ENCODE data around the gene EIF3F.

The EIF3F gene

GRCh38 chr11:8041576-8041975 is 54.4 kb downstream of the EIF3F start:
- no peaks in the 10 kb centered on the region for H3K4me1 ChIP-seq (ENCODE audit: insufficient read depth, low read length)

GRCh38 chr11:8043756-8044155 is 56.6 kb downstream of the EIF3F start:
- Histone ChIP-seq H3K9ac (ENCODE audit: low read length) (no peak overlapping the region), H3K36me3 (ENCODE audit: insufficient read depth, low read length) (no peaks in the 10 kb centered on the region), H3K4me1 (ENCODE audit: insufficient read depth, low read length) (no peaks in the 10 kb centered on the region), H3K27me3 (ENCODE audit: control insufficient read depth in 1 of 2, insufficient read depth in 2 of 2, low read length in 2 of 2) (no peaks in the 10 kb centered on the region), H3K9me3 (ENCODE audit: low read length) (no peaks in the 10 kb centered on the region), H3K4me3 (ENCODE audit: low read depth in 1 of 2, low read length in 2 of 2) (no peak overlapping the region), H3K27ac (ENCODE audit: low read depth, low read length) (no peak overlapping the region)

More at GRCh38 chr11:8041576-8041975, 54.4 kb downstream of the EIF3F start:
- Histone ChIP-seq H3K4me3 (ENCODE audit: low read depth in 1 of 2, low read length in 2 of 2) (no peak overlapping the region), H3K9ac (ENCODE audit: low read length) (no peak overlapping the region), H3K27me3 (ENCODE audit: control insufficient read depth in 1 of 2, insufficient read depth in 2 of 2, low read length in 2 of 2) (no peaks in the 10 kb centered on the region), H3K9me3 (ENCODE audit: low read length) (no peaks in the 10 kb centered on the region), H3K36me3 (ENCODE audit: insufficient read depth, low read length) (no peaks in the 10 kb centered on the region), H3K27ac (ENCODE audit: low read depth, low read length) (no peak overlapping the region)

DNA sequence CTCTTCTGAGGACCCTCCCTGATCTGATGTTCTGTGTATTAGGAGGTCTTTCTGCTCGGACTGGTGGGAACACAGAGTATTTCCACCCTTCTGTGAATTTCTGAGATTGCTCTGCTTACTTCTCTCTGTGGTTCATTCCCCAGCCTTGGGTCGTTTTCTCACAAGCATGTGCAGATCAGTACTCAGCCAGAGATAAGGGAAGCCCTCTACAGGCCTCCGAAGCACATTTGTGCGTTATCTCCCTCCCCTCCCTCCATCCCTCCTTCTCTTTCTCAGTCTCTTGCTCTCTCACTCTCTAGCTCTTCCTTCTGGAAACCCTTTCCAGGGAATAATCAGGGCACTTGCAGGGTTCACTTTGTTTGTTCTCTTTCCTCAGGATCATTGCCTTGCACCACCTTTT is 58.7 kb downstream of the EIF3F start:
- Histone ChIP-seq H3K9ac (ENCODE audit: low read length) (no peak overlapping the region), H3K27ac (ENCODE audit: low read depth, low read length) (no peak overlapping the region), H3K4me1 (ENCODE audit: insufficient read depth, low read length) (no peaks in the 10 kb centered on the region), H3K36me3 (ENCODE audit: insufficient read depth, low read length) (no peaks in the 10 kb centered on the region), H3K27me3 (ENCODE audit: control insufficient read depth in 1 of 2, insufficient read depth in 2 of 2, low read length in 2 of 2) (no peaks in the 10 kb centered on the region), H3K4me3 (ENCODE audit: low read depth in 1 of 2, low read length in 2 of 2) (no peak overlapping the region), H3K9me3 (ENCODE audit: low read length) (no peaks in the 10 kb centered on the region)

- no peak overlapping the region for H3K27ac ChIP-seq (ENCODE audit: low read depth, low read length)
- H3K27me3 ChIP-seq (ENCODE audit: control insufficient read depth in 1 of 2, insufficient read depth in 2 of 2, low read length in 2 of 2) = no peaks in the 10 kb centered on the region
- H3K9me3 ChIP-seq (ENCODE audit: low read length) = no peaks in the 10 kb centered on the region
- H3K4me3 ChIP-seq (ENCODE audit: low read depth in 1 of 2, low read length in 2 of 2) = no peak overlapping the region
- H3K36me3 ChIP-seq (ENCODE audit: insufficient read depth, low read length) = no peaks in the 10 kb centered on the region
- H3K4me1 ChIP-seq (ENCODE audit: insufficient read depth, low read length) = no peaks in the 10 kb centered on the region
- H3K9ac ChIP-seq (ENCODE audit: low read length) = no peak overlapping the region
Observed at GRCh38 chr11:8047382-8047781, 60.2 kb downstream of the EIF3F start.

GRCh38 chr11:8049084-8049483 is 61.9 kb downstream of the EIF3F start:
- Histone ChIP-seq H3K9me3 (ENCODE audit: low read length) (no peaks in the 10 kb centered on the region), H3K27me3 (ENCODE audit: control insufficient read depth in 1 of 2, insufficient read depth in 2 of 2, low read length in 2 of 2) (no peaks in the 10 kb centered on the region), H3K4me1 (ENCODE audit: insufficient read depth, low read length) (no peaks in the 10 kb centered on the region), H3K9ac (ENCODE audit: low read length) (no peak overlapping the region), H3K4me3 (ENCODE audit: low read depth in 1 of 2, low read length in 2 of 2) (no peak overlapping the region), H3K36me3 (ENCODE audit: insufficient read depth, low read length) (no peaks in the 10 kb centered on the region), H3K27ac (ENCODE audit: low read depth, low read length) (no peak overlapping the region)

All from muscle layer of colon (tissue), 2 donors.